HG03432 (cell line): ENCODE measurements around the gene SFTPD.
"Not testable (repeated sequence)": the region's sequence is repeated elsewhere in the genome, so short reads cannot be mapped to it uniquely, and the experiment has no call there.

Experiments used
- ATAC-seq: cut with Tn5 transposase; IDR thresholded peaks from one replicate; pipeline ENCODE4 v1.9.1; 2021; ENCODE audit warnings: mild to moderate bottlenecking, moderate library complexity; ENCODE audit not compliant: unreplicated experiment

SFTPD gene

DNA sequence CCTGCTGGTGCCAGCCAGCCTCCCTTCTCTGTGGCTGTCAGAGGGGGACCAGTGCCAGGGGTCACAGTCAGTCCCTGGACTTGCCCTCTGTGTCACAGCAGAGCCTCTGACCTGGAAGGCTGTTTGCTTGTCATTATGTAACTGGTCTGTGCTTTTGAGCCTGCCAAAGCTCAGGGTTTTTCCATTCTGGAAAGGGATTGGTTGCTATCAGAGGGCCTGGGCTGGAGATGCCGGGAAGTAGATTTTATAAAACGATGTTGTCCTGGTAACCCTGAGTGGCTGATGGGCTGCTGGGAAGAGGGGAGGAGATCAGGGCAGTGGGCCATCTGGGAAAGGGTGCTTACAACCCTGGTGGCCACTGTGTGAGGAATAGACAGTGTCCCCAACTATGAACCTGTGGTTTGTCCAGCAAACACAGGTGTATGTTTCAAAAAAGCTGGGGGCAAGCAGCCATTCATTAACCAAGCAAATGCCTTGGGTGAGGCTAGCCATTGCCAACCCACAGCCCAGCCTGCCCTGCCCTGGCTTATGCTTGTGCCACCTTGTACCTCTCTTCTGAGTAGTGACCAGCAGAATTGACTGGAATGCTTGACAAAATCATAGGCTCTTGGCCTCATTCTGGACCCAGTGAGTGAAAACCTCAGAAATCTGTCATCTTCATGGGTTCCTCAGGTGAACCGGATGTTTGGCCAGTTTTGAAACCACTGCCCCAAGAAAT lies 21.6 kb downstream of the SFTPD start:
- no peak for ATAC-seq

DNA sequence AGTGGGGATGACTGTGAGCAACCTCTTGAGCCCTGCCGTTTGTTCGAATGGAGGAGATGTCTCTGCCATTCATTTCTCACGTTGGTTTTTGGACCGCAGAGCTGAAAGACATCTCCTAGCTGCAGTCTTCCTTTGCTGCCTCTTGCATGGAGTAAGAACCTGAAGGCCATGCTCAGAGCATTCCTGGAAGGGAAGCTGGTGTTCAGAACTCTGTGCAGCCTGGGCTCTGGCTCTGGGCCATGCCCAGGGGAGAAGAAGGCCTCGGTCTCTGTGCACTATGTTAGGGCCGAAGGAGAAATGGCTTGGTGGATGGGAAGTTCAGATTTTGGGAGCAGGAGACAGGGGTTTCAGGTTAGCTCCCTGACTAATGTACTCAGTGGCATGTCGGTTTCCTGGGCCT lies 22.9 kb downstream of the SFTPD start:
- no peak for ATAC-seq

DNA sequence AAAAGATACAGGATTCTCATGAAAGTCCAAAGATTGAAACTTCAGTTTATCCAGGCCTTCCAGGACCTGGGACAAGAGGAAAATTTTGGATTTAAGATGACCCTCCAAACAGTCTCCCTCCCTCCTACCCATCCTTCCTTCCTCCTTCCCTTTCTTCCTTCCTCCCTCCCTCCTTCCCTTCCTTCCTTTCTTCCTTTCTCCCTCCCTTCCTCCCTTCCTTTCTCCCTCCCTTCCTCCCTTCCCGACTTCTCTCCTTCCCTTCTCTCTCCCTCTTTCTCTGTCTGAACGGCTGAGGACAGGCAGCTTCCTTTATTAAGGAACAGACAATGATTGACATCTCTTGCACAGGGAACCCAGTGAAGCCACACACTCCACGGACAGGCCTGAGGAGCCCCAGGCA lies 23.3 kb downstream of the SFTPD start:
- ATAC-seq, result no peak

DNA sequence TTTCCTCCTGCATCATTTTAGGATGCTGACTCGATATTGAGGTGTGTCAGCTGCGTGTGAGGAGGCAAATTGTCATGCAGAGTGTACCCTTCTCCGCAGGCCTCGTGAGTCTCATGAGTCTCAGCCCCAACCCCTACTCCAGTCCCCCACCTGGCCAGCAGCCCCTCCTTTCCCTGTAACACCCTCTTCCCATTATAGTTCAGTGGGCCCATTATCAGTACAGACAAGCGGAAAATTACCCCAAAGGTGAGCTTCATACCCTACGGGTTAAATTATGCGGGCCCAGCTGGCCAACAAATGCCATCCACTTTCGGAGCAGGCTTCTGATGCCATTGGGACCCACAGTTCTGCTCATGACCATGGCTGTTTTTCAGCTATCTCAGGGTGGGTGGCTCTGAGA lies 25.2 kb downstream of the SFTPD start:
- no peak for ATAC-seq

DNA sequence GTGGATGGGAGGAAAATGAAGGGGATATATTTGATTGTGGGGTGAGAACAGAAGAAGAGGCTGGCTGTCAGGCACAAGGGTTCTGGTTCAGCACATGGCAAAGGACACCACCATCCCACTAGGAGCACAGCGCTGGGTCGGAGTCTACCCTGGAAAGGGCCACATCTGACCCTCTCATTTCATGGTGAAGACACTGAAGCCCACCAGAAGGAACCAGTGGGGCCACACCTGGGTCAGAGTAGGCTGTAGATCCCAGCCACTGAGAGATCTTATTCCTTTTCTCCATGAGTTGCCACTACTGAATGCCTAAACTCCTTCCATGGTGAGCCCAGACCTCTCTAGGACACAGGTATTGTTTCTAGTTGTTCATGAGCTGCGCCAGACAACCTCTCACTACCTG lies 25.8 kb downstream of the SFTPD start:
- ATAC-seq, result no peak

DNA sequence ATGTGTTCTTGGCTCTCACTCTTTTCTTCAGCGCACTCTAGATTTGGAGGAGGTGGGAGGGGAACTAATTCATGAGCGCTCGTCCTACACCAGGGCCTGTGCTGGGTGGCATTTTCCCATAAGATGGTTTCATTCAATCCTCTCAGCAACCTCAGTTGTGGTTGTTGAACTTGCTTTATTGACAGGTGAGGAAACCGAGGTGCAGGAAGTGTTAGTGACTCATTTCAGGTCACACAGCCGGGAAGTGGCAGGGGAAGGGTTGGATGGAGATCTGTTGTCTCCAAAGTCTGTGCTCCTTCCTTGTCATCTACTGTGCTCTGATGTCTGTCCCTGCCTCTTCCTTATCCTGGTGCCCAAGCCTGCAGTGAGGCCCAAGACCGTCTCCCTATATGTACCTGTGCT lies 26.9 kb downstream of the SFTPD start:
- not testable (repeated sequence) for ATAC-seq

DNA sequence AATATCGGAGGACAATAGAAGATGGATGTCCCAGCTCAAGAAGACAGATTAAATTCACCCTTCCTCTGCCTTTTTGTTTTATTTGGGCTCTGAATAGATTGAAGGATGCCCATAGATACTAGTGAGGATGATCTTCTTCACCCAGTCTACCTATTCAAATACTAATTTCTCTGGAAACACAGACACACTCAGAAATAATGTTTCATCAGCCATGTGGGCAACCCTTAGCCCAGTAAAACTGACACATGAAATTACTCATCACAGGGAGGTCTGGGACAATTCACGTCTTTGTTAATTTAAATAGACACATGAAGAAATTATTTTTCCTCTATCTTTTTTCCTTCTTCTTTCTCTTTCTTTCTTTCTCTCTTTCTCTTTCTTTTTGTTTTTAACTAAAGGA lies 33.1 kb downstream of the SFTPD start:
- ATAC-seq, result not testable (repeated sequence)

DNA sequence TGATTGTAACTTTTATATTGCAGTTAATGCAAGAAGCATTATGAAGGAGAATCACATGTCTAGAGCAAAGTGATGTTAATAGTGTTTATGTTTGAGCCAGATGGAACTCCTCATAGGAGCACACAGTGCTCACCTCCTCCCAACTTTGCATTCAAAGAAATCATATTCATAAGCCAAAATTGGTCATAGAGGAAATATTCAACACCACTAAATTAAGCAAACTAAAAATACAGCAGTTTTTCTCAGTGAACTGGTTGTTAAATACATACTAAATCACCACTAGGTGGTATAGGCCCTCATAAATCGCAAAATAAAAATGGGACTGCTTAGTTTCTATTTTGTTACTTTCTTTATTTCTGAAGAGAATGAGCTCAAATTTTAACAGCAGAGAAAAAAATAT lies 34.4 kb downstream of the SFTPD start:
- not testable (repeated sequence) for ATAC-seq

DNA sequence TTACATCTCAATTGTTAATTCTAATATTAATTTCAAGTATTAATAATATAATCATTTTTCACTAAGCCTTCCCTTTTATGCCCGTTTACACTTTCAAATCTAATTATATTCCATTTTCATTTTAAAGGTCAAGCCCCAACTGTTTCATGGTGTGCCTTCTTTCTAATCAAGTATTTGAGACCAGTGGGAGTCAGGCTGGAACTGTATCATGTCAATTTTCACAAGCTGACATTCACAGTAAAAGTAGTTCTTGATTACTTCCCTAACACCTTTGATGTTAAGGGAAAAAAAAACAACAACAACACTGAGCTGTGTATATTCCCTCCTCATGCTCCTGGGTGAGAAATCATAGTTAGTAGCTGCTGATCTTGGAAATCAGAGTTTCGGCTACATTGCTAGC lies 38.1 kb downstream of the SFTPD start:
- ATAC-seq, result no peak

DNA sequence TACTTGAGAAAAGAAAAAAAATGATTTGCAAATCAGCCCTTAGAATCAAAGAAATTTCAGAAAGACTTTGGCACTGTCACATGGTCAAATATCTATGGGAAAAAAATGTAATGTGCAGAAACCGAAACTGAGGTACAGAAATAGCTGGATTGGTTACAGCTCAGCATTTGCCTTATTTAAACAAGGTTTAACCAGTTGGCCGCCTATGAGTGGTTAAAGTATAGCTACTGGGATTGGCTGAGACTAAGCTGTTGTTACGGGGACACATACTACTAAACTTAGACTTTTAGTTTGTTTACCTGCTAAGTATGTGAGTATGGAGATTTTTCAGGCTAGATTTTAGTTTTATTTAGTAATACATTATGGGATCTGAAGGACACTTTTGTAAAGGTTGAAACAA lies 38.6 kb downstream of the SFTPD start:
- peak; percentile 59 for ATAC-seq

DNA sequence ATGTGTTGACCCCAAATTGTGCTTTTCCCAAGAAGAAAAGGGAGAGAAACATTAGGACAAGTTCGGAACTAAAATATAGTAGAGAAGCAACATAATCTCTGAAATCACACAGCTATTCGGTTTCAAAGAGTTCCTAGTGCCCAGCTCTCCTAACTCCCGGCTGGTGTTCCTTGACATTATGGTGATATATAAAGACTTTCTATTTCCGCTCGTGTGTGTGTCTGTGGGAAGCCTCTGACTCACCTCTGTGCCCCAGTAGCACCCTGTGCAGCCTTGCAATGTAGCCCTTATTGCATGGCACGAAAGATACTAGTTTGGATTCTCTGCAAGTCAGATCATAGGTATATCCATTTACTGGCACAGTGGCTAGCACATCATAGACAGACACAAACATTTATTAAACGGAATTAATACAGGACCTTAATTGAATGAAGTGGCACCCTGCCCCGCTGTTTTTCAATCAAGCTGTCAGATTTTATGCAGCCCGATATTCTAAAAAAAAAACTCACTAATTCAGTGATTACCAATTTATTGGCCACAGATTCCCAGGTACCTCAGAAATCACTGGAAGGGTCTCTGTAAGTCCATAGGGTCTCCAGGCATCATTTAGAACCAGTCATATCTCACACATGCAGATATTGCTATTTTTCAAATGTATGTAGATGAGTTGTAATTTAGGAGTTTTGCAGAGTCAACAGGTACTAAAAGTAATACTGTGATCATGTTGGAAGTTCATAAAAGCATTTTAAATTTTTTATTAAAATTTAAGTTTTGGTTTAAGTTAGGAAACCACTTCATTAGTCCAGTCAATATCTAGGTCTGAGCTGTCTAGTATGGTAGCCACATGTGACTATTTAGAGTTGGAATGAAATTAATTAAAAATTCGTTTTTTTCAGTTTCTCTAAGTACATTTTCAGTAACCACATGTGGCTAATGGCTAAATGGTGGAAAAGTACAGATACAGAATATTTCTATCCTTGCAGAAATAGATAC lies 43.3 kb downstream of the SFTPD start:
- no peak for ATAC-seq

DNA sequence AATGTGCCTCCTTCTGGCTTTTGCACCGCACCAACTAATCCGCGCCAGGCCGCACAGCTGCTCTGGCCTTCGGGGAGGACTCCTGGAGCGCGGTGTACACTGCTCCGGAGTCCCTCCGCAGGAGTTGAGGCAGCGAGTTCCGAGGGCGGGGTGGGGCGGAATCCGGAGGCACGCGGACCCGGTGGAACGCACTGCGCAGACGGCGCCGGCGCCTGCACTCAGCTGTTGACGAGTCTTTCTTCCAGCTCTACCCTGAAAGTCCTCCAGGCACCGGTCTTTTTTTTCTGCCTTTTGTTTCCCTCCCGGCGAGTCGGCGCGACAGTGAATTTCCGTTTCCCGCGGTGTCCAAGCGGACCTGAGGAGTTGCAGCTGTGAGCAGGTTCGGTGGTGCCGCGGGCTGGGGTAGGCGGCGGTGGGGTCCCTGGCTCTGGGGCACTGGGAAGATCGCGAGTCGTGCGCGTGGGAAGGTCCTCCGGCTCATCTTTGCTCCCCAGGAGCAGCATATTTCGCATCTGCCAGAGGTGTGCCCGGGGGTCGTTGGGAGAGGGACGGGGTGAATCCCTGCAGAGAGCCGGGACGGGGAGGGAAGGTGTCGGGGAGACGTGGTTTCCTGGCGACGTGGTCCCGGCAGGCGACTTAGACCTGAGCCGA lies 44.1 kb downstream of the SFTPD start:
- ATAC-seq, result peak; percentile 81

DNA sequence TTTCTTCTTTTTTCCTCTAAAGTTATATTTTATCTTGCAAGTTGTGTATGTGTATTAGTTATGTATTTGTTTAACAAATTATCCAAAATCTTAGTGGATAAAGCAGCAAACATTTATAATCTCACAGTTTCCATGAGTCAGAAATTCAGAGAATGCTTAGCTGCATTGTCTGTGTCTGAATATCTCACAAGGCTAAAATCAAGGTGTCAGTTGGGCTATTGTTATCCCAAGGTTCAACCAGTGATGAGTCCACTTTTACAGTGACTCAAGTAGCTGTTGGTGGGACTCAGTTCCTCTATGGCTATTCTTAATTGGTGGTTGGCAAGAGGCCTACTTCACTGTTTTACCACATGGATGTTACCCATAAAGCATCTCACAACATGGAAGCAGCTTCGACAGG lies 47.3 kb downstream of the SFTPD start:
- not testable (repeated sequence) for ATAC-seq

DNA sequence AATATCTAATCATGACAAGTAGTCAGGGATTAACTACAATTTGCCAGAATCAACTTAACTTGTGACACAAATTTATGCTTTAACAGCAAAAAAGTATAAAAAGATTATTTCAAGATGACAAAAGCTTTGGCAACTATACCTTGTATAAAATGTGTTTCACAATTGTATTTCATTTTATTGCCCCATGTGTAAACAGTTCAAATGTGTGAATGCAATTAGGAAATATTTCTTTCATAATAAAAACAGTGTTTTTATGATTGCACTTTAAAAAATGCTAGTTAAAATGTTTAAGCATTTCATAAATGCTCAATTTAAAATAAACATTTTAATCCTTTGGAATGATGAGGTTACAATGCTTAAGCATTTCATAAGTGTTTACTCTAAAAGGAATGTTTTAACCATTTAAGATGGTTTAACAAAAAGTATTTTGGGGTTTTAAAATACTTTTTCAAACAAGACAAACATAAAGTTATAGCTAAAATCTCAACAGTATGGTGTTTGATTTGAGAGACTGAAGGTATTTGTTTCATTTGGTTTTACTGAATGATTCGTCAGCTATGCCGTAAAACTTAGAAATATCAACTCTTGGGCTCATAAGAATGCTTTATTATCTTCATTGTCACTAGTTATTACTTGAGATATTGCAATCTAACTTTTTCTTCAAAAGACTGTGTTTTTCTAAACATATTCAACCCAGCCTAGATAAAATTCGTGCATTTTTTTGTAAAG lies 50.1 kb downstream of the SFTPD start:
- ATAC-seq, result no peak

DNA sequence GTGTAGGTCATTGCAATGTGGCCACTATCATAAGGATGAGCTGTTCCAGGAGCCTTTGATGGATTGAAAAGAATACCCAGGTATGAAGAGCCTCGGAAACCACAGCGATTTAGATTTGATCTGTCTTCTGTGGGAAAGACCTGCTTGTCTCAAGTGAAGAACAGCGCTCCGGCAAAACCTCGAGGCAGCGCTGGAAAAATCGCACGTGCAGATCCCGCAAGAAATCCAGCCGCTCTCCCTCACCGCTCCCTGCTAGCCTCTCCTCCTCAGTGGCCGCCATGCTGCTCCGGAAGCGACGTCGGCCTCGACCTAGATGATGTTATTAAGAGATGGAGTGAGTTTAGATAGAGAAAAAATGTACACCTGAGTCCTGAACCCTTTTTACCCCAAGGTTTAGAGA lies 56.0 kb downstream of the SFTPD start:
- ATAC-seq, result not testable (repeated sequence)

DNA sequence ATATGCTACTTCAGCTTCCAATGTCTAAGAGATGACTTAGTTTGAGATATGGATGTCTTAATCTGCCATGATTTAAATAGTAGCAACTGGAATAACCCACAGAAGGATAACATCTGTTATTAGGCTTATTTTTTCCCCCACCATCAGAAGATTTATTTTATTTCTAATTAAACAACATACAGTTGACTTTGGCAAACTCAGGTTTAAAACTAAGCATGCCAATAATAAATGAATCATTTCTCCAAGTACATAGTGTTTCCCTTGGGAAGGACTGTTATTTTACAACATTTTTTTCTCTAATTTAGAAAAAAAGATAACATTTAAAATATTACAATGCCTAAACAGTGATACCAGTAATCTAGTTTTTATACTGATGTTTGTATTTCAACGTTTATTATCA lies 58.4 kb downstream of the SFTPD start:
- no peak for ATAC-seq

DNA sequence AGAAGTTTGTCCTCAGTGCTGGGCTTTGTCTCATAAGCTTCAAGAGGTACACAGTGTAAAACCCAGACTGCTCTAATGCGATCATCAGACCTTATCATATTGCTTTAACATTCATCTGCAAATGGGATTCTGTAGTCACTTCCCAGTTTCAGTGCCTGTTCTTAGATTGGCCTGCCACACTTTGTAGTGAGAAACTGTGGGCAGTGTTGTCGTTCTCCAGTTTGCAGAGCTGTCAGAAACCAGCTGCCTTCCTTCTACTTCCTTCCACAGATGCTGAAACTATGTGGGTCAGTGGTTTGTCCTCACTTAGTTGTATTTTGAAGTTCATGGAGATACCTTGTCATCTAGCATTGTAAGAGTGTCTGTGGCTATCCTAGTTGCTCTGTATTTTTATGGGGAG lies 59.9 kb downstream of the SFTPD start:
- ATAC-seq, result not testable (repeated sequence)
